GM10847 (cell line): ENCODE data around the gene C19orf85.

Experiments used
- POLR2A ChIP-seq: IDR thresholded peaks from 2 replicates; pipeline ENCODE4 v1.6.1; 2011; ENCODE audit not compliant: insufficient read length; ENCODE audit errors: extremely low read depth

Gene C19orf85

GRCh38 chr19:55419624-55420236 lies 44.8 kb downstream of the C19orf85 start:
- TF ChIP-seq POLR2A = no peak

DNA sequence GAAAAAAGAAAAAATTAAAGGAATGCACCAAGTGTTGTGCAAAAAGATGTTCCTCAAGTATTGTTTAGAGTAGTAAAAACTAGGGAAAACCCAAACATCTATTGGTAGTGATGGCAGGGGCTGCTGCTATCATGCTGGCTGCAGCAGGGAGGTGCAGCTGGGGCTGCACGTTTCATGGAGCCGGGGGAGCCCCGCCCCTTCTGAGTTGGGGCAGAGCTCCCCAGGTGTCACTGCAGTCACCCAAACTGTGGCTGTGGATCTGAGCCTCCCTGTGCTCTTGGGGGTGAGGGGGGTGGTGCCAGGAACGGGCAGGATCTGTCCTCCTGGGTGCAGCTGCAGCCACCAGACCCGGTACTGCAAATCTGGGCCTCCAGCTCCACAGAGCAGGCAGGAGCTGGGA lies 45.4 kb downstream of the C19orf85 start:
- no peak for TF ChIP-seq POLR2A

- no peak for TF ChIP-seq POLR2A
Measured at GRCh38 chr19:55418185-55418584, 46.4 kb downstream of the C19orf85 start.
